Measurements from ENCODE around the gene SCAPER.

The SCAPER gene

GRCh38 chr15:76647612-76648011 is 257.5 kb downstream of the SCAPER start:
- DNase-seq: no peak
- intact Hi-C loops (cut with DNase I): no loop called here

DNA sequence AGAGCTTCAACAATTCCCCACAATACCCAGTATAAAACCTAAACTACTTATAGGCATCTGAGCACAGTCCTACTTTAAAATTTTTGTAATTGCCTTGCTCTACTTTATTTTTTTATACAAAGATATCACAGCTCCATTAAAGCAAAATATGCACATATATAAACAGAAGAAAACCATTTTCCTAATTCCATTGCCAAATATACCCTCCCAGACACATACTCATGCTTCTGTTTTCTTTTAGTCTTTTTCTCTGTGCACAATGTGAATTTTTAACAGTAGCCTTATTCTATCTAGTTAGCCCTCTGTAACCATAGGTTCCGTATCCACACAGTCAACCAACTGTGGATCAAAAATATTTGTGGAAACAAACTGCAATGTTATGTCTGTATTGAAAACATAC is 260.5 kb downstream of the SCAPER start:
- DNase-seq: no peak
- intact Hi-C loops (cut with DNase I): no loop called here

DNA sequence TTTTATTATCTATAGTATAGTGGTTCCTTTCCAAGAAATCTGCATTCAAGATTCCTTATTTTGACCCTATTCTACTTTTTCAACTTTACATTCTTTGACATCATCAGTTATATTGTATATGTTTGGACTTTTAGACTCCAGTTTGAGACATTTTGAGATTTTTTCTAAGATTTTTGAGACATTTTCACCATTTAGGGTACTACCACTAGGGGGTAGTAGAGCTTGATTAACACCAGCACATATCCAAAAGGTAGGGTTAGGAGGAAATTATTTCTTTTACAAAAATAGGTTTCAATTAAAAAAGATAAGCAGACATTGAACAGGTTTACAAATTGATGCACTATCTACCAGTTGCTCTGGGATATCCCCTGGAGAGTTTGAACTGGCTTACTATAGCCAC is 262.5 kb downstream of the SCAPER start:
- DNase-seq: no peak
- intact Hi-C loops (cut with DNase I): no loop called here

GRCh38 chr15:76637166-76637565 is 268.0 kb downstream of the SCAPER start:
- DNase-seq: no peak

GRCh38 chr15:76636059-76636458 is 269.1 kb downstream of the SCAPER start:
- no peak for DNase-seq
- intact Hi-C loops (cut with DNase I): no loop called here

More at GRCh38 chr15:76637166-76637565, 268.0 kb downstream of the SCAPER start:
- intact Hi-C loops (cut with DNase I): no loop called here

- no peak for DNase-seq
- intact Hi-C loops (cut with DNase I): no loop called here
These were observed 278.5 kb downstream of the SCAPER start for GRCh38 chr15:76626611-76627010.

- intact Hi-C loops (cut with DNase I): no loop called here
- DNase-seq: no peak
These were observed 279.9 kb downstream of the SCAPER start for GRCh38 chr15:76625267-76625666.

- intact Hi-C loops (cut with DNase I): no loop called here
- no peak for DNase-seq
These were observed 290.4 kb downstream of the SCAPER start for GRCh38 chr15:76614725-76615124.

DNA sequence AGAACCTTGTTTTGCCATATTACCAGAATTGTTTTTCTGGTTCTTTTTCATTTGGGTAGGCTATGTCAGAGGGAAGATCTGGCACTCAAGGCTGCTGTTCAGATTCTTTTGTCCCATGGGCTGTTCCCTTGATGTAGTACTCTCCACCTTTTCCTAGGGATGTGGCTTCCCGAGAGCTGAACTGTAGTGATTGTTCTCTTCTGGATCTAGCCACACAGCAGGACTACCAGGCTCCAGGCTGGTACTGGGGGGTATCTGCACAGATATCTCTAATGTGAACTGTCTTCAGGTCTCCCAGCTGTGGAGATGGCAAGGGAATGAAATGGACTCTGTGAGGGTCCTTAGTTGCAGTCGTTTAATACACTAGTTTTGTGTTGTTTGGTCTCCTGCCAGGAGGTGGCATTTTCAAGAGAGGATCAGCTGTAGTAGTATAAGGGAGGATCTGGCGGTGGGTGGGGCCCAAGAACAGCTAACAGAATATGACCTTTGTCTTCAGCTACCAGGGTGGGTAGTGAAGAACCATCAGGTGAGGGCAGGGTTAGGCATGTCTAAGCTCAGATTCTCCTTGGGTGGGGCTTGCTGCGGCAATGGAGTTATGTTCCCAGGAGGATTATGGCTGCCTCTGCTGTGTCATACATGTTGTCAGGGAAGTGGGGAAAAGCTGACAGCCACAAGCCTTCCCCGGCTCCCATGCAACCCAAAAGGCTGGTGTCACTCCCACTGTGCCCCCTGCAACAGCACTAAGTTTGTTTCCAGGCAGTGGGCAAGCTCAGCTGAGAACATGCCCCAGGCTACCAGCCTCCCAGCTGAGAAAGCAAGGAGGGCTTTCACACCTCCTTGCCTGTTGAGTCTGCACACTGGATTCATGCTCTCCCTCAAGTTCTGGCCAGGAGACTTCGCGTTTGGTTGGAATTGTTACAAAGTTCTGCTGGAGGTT is 316.1 kb downstream of the SCAPER start:
- no peak for DNase-seq
- intact Hi-C loops (cut with DNase I): no loop called here

DNA sequence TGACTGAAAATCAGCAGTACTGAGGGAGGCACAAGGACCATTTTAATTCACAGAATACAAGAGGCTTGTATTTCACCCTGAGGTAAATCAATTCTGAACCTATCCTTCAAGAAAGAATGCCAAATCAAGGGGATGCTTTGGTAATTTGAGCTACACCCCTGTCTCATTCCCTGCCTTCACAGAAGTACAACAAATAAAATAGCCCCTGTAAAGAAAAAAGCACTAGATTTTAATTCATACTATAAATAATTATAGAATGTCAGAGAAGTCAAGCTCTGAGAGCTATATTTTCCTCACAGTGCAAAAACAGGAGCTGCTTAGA is 319.6 kb downstream of the SCAPER start:
- intact Hi-C loops (cut with DNase I): no loop called here
- no peak for DNase-seq

GRCh38 chr15:76584868-76585575 is 320.1 kb downstream of the SCAPER start:
- intact Hi-C loops (cut with DNase I): no loop called here
- DNase-seq: no peak

DNA sequence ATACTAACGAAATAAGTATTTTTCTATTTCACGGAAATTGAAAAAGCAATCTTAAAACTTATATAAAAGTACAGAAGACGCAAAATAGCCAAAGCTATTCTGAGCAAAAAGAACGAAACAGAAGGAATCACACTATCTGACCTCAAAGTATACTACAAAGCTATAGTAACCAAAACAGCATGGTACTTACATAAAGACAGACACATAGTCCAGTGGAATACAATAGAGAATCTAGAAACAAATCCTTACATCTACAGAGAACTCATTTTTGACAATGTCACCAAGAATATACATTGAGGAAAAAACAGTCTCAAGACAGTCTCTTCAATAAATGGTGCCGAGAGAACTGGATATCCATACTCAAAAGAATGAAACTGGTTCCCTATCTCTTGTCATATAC is 322.6 kb downstream of the SCAPER start:
- no peak for DNase-seq
- intact Hi-C loops (cut with DNase I): no loop called here

DNA sequence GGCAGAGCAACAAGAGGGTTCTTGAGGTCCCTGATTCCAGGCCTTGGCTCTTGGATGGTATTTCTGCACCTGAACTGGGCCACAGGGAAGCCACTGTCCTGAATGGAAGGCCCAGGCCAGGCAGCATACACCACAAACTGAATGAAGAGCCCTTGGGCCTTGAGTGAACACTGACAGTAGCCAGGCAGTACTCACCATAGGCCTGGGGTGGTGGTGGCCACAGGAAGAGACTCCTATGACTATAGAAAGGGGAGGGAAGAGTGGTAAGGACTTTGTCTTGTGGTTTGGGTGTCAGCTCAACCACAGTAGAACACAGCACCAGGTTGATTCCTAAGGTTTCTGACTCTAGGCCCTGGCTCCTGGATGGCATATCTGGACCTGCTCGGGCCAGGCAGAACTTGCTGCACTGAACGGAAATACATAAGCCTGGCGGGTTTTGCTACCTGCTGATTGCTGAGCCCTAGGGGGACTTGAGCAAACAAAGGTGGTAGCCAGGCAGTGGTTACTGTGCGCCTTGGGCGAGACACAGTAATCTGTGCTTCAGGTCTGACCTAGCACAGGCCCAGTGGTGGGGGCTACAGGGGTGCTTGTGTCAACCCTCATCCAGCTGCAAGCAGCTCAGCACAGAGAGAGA is 327.1 kb downstream of the SCAPER start:
- no peak for DNase-seq
- intact Hi-C loops (cut with DNase I): no loop called here

- DNase-seq: peak in 23 of 42 donors; percentile 3 to 58 (median 28)
- intact Hi-C loops (cut with DNase I): no loop called here
These were observed 328.4 kb downstream of the SCAPER start for GRCh38 chr15:76576523-76577279.

- intact Hi-C loops (cut with DNase I): no loop called here
These were observed 329.5 kb downstream of the SCAPER start for GRCh38 chr15:76575679-76576078.

GRCh38 chr15:76575274-76575673 is 329.9 kb downstream of the SCAPER start:
- intact Hi-C loops (cut with DNase I): no loop called here

More at GRCh38 chr15:76575679-76576078, 329.5 kb downstream of the SCAPER start:
- no peak for DNase-seq

DNA sequence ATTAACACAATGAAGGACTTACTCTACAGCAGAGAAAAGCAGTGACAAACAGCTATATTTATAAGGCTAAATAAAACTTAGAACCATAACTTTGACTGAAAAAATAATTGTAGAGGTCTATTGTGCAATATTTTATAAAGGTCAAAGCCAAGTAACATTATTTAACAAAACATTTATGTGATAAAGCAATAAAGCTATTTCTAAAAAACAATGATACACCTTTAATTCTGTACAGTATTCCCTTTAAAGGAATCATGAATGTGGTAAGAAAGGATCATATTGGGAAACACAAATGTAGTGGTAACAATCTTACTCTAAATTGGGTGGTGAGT is 332.2 kb downstream of the SCAPER start:
- intact Hi-C loops (cut with DNase I): no loop called here

More at GRCh38 chr15:76575274-76575673, 329.9 kb downstream of the SCAPER start:
- DNase-seq: no peak

DNA sequence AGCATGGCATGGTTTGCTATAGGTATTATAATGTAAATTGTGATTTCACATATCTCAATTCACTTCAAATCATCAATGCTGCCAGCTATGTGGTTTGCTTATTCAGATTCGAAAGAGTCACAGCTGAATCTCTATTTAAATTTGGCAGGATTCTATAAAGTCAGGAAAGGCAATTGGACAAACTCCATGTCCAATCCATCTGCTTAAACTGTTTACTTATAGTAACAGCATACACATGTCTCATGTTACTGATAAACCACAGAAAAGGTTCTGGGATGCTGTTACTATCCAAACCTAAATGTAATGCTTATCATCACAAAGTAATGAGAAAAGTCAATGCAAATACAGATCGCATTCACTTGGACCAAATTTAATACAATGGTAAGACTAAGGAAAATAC is 338.9 kb downstream of the SCAPER start:
- DNase-seq: no peak
- intact Hi-C loops (cut with DNase I): no loop called here

More for the DNA sequence above, 332.2 kb downstream of the SCAPER start:
- no peak for DNase-seq

- DNase-seq: no peak
- intact Hi-C loops (cut with DNase I): no loop called here
These were observed 339.8 kb downstream of the SCAPER start for GRCh38 chr15:76565366-76565765.

Measured in head of caudate nucleus (tissue), 42 donors.